K562 (cell line): ENCODE data around the gene PCP4L1. TPM values are rescaled to one million over a fixed set of nuclear protein-coding genes. Genes with fewer than 3 reads are reported as not detected.
A peak's percentile ranks its signal among the peaks of the same experiment; 100 is the strongest.

Experiments
- ARID4B ChIP-seq: sonication (generic); formaldehyde crosslinking; IDR thresholded peaks from 2 replicates; pipeline ENCODE4 v1.8.0; 2022; ENCODE audit warnings: mild to moderate bottlenecking, missing genetic modification reagents
- CBX2 ChIP-seq: fragments of 200-600 bp; sonication (generic); IDR thresholded peaks from one replicate; pipeline ENCODE4 v1.6.1; 2012; ENCODE audit warnings: mild to moderate bottlenecking, low read length, inconsistent platforms; ENCODE audit not compliant: insufficient read depth, poor library complexity, severe bottlenecking
- FUS ChIP-seq: fragments of 200-400 bp; formaldehyde crosslinking; optimal IDR thresholded peaks from 2 replicates; pipeline ENCODE3; 2017; ENCODE audit warnings: low read depth, low read length
- GTF2E2 ChIP-seq: fragments of 200-800 bp; sonication (Bioruptor generic); IDR thresholded peaks from 2 replicates; pipeline ENCODE4 v1.6.1; 2016; ENCODE audit warnings: missing genetic modification characterization, missing compliant biosample characterization
- MEF2D ChIP-seq: conservative IDR thresholded peaks from 2 replicates; pipeline ENCODE4 v1.6.1; 2016; ENCODE audit warnings: low read depth, missing genetic modification characterization, missing compliant biosample characterization
- MYC ChIP-seq, 2 experiments: fragments of 250-450 bp in 1 of 2; sonication (Bioruptor Pico) in 1 of 2; IDR thresholded peaks; 2 replicates each; pipeline versions ENCODE4 v1.5.1 to v1.6.1; 2012 to 2021; ENCODE audit warnings: low read depth in 2 of 2, borderline replicate concordance in 1 of 2, improper control_type of control experiment in 1 of 2, low read length in 1 of 2, mild to moderate bottlenecking in 1 of 2, moderate library complexity in 1 of 2
- NFRKB ChIP-seq: fragments of 450-650 bp; IDR thresholded peaks from 2 replicates; pipeline ENCODE4 v1.6.1; 2016; ENCODE audit warnings: low read depth
- SMAD1 ChIP-seq: fragments of 150-350 bp; IDR thresholded peaks from 2 replicates; pipeline ENCODE4 v1.6.1; 2014; ENCODE audit warnings: low read length, low read depth; ENCODE audit not compliant: partially characterized antibody
- TAL1 ChIP-seq: fragments of 450-650 bp; IDR thresholded peaks from 2 replicates; pipeline ENCODE4 v1.6.1; 2016; ENCODE audit warnings: mild to moderate bottlenecking
- TARDBP ChIP-seq: fragments of 450-650 bp; IDR thresholded peaks from 2 replicates; pipeline ENCODE4 v1.6.1; 2016
- TCF7 ChIP-seq: sonication (generic); IDR thresholded peaks from 2 replicates; pipeline ENCODE4 v1.6.1; 2016; ENCODE audit warnings: antibody characterized with exemption, borderline replicate concordance
- ZBTB1 ChIP-seq: sonication (generic); formaldehyde crosslinking; IDR thresholded peaks from 2 replicates; pipeline ENCODE4 v1.8.1; 2023; ENCODE audit warnings: missing genetic modification reagents, low read depth, mild to moderate bottlenecking, borderline replicate concordance
- ZNF431 ChIP-seq: sonication (generic); formaldehyde crosslinking; IDR thresholded peaks from 2 replicates; pipeline ENCODE4 v1.8.0; 2022; ENCODE audit warnings: mild to moderate bottlenecking, missing genetic modification reagents
- ZNF449 ChIP-seq: fragments of 250-450 bp; sonication (Bioruptor Pico); IDR thresholded peaks from 2 replicates; pipeline ENCODE4 v1.8.0; 2022; ENCODE audit warnings: moderate library complexity, mild to moderate bottlenecking, inconsistent platforms
- polyA plus RNA-seq, 8 experiments: library from polyadenylated mRNA; depleted of rRNA in 4 of 8; stranded (reverse) in 5 of 8; unstranded in 3 of 8; fragments of >200 nt; fragmentation: Nextera tagmentation in 2 of 8; fragmentation: Illumina TruSeq in 1 of 8; extraction: Ambion mirVana in 2 of 8; extraction: Trizol in 1 of 8; gene quantifications; 2 replicates each; pipeline versions ENCODE4 v1.2.1 to v1.2.3, GENCODE V29; 2011 to 2014; ENCODE audit warnings: inconsistent platforms in 1 of 8, missing spikeins in 1 of 8
- total RNA-seq, 7 experiments: library from RNA; depleted of rRNA in 6 of 7; stranded (reverse); fragments of >200 nt in 6 of 7; fragmentation: Illumina TruSeq in 2 of 7; extraction: Trizol in 2 of 7; gene quantifications; 2 replicates each; pipeline versions ENCODE4 v1.2.1 to v1.2.3, GENCODE V29; 2011 to 2021; ENCODE audit warnings: low replicate concordance in 1 of 7
- TF ChIP-seq, protein P1 (sequence below): sonication (generic); formaldehyde crosslinking; IDR thresholded peaks from 2 replicates; pipeline ENCODE4 v1.8.0; 2022; ENCODE audit warnings: mild to moderate bottlenecking, missing genetic modification reagents
- TF ChIP-seq, protein P2 (sequence below): fragments of 450-650 bp; formaldehyde crosslinking; IDR thresholded peaks from 2 replicates; pipeline ENCODE4 v1.4.0; 2020; ENCODE audit warnings: mild to moderate bottlenecking, moderate library complexity

Gene PCP4L1
- total and polyA plus RNA-seq, 9 of the 15 experiments (the other 6 are each of a cell fraction or from before 2014, with no cell fraction given), result not detected

DNA sequence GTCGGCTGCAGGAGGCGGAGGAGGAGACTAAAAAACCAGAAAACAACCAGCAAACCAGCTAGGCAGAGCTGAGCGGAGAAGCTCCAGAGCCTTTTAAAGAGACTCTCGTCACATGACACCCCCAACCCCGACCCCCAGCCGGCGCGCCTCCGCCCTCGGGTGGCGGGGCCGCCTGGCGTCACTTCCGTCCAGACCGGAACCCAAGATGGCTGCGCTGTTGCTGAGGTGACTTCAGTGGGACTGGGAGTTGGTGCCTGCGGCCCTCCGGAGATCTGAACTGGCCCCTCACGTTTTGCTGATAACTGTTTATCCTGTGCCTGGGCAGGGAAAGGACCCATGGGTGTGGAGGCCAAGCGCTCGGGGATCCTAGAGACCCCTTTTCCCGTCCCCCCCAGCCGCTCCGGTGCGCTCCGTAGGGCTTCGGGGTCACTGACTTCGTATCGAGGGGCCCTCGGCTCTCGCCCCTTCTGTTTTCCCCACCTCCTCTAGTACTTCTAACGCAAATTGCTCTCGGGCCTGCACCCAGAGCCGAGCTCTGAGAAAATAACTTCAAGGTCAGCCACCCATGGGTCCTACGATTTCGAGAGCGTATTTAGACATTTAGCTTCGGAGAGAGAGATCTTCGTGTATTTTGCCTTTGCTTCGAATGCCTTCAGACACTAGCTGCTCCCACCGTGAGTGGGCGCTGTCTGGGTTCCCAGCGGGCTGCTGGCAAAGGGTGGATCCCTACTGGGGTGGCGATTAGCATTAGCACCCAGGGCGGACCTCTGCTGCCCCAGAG lies 55.8 kb downstream of the PCP4L1 start, which contains the start of gene SDHC (continued):
- TF ChIP-seq, protein P1, sequence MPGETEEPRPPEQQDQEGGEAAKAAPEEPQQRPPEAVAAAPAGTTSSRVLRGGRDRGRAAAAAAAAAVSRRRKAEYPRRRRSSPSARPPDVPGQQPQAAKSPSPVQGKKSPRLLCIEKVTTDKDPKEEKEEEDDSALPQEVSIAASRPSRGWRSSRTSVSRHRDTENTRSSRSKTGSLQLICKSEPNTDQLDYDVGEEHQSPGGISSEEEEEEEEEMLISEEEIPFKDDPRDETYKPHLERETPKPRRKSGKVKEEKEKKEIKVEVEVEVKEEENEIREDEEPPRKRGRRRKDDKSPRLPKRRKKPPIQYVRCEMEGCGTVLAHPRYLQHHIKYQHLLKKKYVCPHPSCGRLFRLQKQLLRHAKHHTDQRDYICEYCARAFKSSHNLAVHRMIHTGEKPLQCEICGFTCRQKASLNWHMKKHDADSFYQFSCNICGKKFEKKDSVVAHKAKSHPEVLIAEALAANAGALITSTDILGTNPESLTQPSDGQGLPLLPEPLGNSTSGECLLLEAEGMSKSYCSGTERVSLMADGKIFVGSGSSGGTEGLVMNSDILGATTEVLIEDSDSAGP, result 0 out of 2 replicates have a peak, but pooled peaks have one; percentile 33
- TF ChIP-seq TAL1 (no peak; the same call in 1 of the 2 replicates), ZNF449 (CRISPR knock-in tag) (no peak), ZBTB1 (0 out of 2 replicates have a peak, but pooled peaks have one; percentile 21), ZNF431 (CRISPR knock-in tag) (no peak), SMAD1 (peak; percentile 74), TCF7 (no peak), ARID4B (CRISPR knock-in tag) (peak; percentile 88), MEF2D (no peak), CBX2 (no peak), FUS (no peak), TARDBP (no peak), MYC (IDR thresholded peaks at IDR 0.05; ENCODE audit: low read depth, low read length) (no peak), MYC (CRISPR knock-in tag; IDR thresholded peaks at IDR 0.05; ENCODE audit: borderline replicate concordance, low read depth) (0 out of 2 replicates have a peak, but pooled peaks have one; percentile 58), GTF2E2 (tag) (peak; percentile 47; the same call in 1 of the 2 replicates), NFRKB (peak; percentile 92)
- TF ChIP-seq, protein P2, sequence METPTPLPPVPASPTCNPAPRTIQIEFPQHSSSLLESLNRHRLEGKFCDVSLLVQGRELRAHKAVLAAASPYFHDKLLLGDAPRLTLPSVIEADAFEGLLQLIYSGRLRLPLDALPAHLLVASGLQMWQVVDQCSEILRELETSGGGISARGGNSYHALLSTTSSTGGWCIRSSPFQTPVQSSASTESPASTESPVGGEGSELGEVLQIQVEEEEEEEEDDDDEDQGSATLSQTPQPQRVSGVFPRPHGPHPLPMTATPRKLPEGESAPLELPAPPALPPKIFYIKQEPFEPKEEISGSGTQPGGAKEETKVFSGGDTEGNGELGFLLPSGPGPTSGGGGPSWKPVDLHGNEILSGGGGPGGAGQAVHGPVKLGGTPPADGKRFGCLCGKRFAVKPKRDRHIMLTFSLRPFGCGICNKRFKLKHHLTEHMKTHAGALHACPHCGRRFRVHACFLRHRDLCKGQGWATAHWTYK (CRISPR knock-in tag), result peak; percentile 86
